Lung (tissue), 12 donors: ENCODE measurements around the gene UBE3A. TPM values are rescaled to one million over a fixed set of nuclear protein-coding genes. Genes with fewer than 3 reads are reported as not detected.

Experiments
- ATAC-seq: fragments of 200-7000 bp; cut with Tn5 transposase; one replicate; pipeline ENCODE4 v1.9.1; 2020; ENCODE audit warnings: moderate number of reproducible peaks; ENCODE audit not compliant: insufficient read depth, low FRiP score
- DNase-seq, 3 donors: peaks; one replicate each; pipeline ENCODE4 v3.0.0-alpha.2; 2013 to 2017
- H3K27ac ChIP-seq, 2 donors: one replicate each; pipeline ENCODE4 v1.5.1; 2013; ENCODE audit warnings: mild to moderate bottlenecking in 2 of 2, moderate library complexity in 2 of 2, control low read depth in 1 of 2, inconsistent platforms in 1 of 2, low read depth in 1 of 2, low read length in 1 of 2
- H3K27me3 ChIP-seq, 3 donors: one replicate each; pipeline ENCODE4 v1.5.1; 2013; ENCODE audit warnings: low read length in 2 of 3; ENCODE audit not compliant: control insufficient read depth in 3 of 3, insufficient read depth in 3 of 3
- H3K36me3 ChIP-seq, 4 donors: one replicate each; pipeline ENCODE4 v1.5.1; 2013; ENCODE audit warnings: low read length in 4 of 4, mild to moderate bottlenecking in 1 of 4, moderate library complexity in 1 of 4; ENCODE audit not compliant: control insufficient read depth in 4 of 4, insufficient read depth in 4 of 4
- H3K4me1 ChIP-seq, 5 donors: one replicate each; pipeline ENCODE4 v1.5.1; 2013; ENCODE audit warnings: low read length in 5 of 5, mild to moderate bottlenecking in 2 of 5, moderate library complexity in 1 of 5; ENCODE audit not compliant: control insufficient read depth in 5 of 5, insufficient read depth in 5 of 5
- H3K4me3 ChIP-seq: one replicate; pipeline ENCODE4 v1.5.1; 2013; ENCODE audit warnings: mild to moderate bottlenecking, control low read depth, moderate library complexity
- H3K9ac ChIP-seq, 2 donors: one replicate each; pipeline ENCODE4 v1.5.1; 2013; ENCODE audit warnings: low read length in 2 of 2, control low read depth in 1 of 2; ENCODE audit not compliant: insufficient read depth in 1 of 2
- H3K9me3 ChIP-seq, 4 donors: one replicate each; pipeline ENCODE4 v1.5.1; 2013; ENCODE audit warnings: low read length in 3 of 4, mild to moderate bottlenecking in 1 of 4, moderate library complexity in 1 of 4; ENCODE audit not compliant: control insufficient read depth in 4 of 4, insufficient read depth in 3 of 4
- CTCF ChIP-seq: IDR thresholded peaks from 2 replicates; pipeline ENCODE4 v1.5.1; 2012; ENCODE audit warnings: mild to moderate bottlenecking; ENCODE audit errors: control extremely low read depth, extremely low read depth
- WGBS, 2 donors: extraction: QIAGEN DNeasy Blood & Tissue Kit; methylation state at CpG; one replicate each; pipeline ENCODE4 v1.1.7; 2013; 5-methylcytosine and 5-hydroxymethylcytosine counted together
- polyA plus RNA-seq, 2 donors: library from polyadenylated mRNA; stranded (reverse); fragments of 200-250 nt; gene quantifications; one replicate each; pipeline ENCODE4 v1.2.1, GENCODE V29; 2013
- total RNA-seq, 2 donors: library from RNA; depleted of rRNA in 1 of 2; stranded (reverse); fragments of >200 nt in 1 of 2; gene quantifications; one replicate each; pipeline ENCODE4 v1.2.1, GENCODE V29; 2014 to 2021
- donor health status: control.
- donor health status: control.
- donor health status: Bipolar disorder and iron deficiency.
- donor health status: healthy.
- donor health status: DM: yes; HTN: yes; CAD: no.

UBE3A gene
- total and polyA plus RNA-seq, 4 donors = 17.3 to 123 (median 59.8) TPM

GRCh38 chr15:25408929-25409328 is 29.9 kb downstream of the UBE3A start:
- H3K4me1 ChIP-seq = peaks cover 0 to 25% (median 5%) of the 10 kb centered on the region in 5 donors
- WGBS, 2 donors = 89 to 90% methylated on average over 2 of the region's 2 CpGs
- ATAC-seq = no peak

GRCh38 chr15:25408428-25408827 is 30.4 kb downstream of the UBE3A start:
- ATAC-seq (no peak), DNase-seq (peak in 1 of 3 donors; percentile 25)
- peaks cover 1 to 13% (median 7%) of the 10 kb centered on the region in 4 donors for H3K36me3 ChIP-seq
- H3K4me1 ChIP-seq = peaks cover 0 to 21% (median 5%) of the 10 kb centered on the region in 5 donors
- no peak overlapping the region for H3K4me3 ChIP-seq
- no peak overlapping the region for H3K27ac ChIP-seq
- TF ChIP-seq CTCF = no peak
- no peak overlapping the region for H3K9ac ChIP-seq
- no peaks in the 10 kb centered on the region for H3K27me3 ChIP-seq
- peaks cover 0 to 5% (median 2%) of the 10 kb centered on the region in 4 donors for H3K9me3 ChIP-seq
- WGBS, 2 donors = 54 to 78% methylated on average over 2 of the region's 2 CpGs

More at GRCh38 chr15:25408929-25409328, 29.9 kb downstream of the UBE3A start:
- H3K27me3 ChIP-seq = no peaks in the 10 kb centered on the region
- H3K4me3 ChIP-seq = no peak overlapping the region
- H3K9me3 ChIP-seq = peaks cover 0 to 5% (median 0%) of the 10 kb centered on the region in 4 donors
- H3K9ac ChIP-seq = no peak overlapping the region
- no peak for DNase-seq
- no peak overlapping the region for H3K27ac ChIP-seq
- TF ChIP-seq CTCF = no peak
- peaks cover 0 to 10% (median 5%) of the 10 kb centered on the region in 4 donors for H3K36me3 ChIP-seq

GRCh38 chr15:25407950-25408349 is 30.9 kb downstream of the UBE3A start:
- H3K4me1 ChIP-seq = peaks cover 0 to 21% (median 5%) of the 10 kb centered on the region in 5 donors
- no peak for DNase-seq

More at GRCh38 chr15:25407950-25408349, 30.9 kb downstream of the UBE3A start:
- Histone ChIP-seq H3K9me3 (peaks cover under 1 to 5% (median 3%) of the 10 kb centered on the region in 4 donors), H3K27ac (no peak overlapping the region), H3K27me3 (no peaks in the 10 kb centered on the region), H3K36me3 (peaks cover 1 to 17% (median 11%) of the 10 kb centered on the region in 4 donors), H3K4me3 (no peak overlapping the region), H3K9ac (no peak overlapping the region)
- no peak for TF ChIP-seq CTCF
- WGBS, 2 donors = 80 to 89% methylated on average over 4 of the region's 4 CpGs
- no peak for ATAC-seq
